MCF 10A (cell line): ENCODE data around the gene KRTAP10-5. TPM values are rescaled to one million over a fixed set of nuclear protein-coding genes. Genes with fewer than 3 reads are reported as not detected.

Experiments used
- BruUV-seq: library from RNA; stranded (reverse); fragments of 400-500 nt; replicated peaks from 2 replicates; lab custom pipeline; 2021; lab: Mats Ljungman, UMichigan
- CTCF ChIA-PET: fragments of 300-600 bp; sonication (Branson Sonifier 250); formaldehyde crosslinking; extraction: SDS; loops from one replicate; lab custom pipeline; 2021; ENCODE audit warnings: antibody characterized with exemption, inconsistent platforms; lab: Yijun Ruan, JAX
- POLR2A ChIA-PET: fragments of 300-600, 350-650 bp; sonication (Branson Sonifier 250); formaldehyde crosslinking; extraction: SDS; loops from one replicate; lab custom pipeline; 2020; ENCODE audit warnings: antibody characterized with exemption, inconsistent platforms; lab: Yijun Ruan, JAX
- DNase-seq: peaks from one replicate; pipeline ENCODE4 v3.0.0-alpha.2; 2018; ENCODE audit not compliant: unreplicated experiment
- H3K27ac Mint-ChIP-seq: one replicate; pipeline ENCODE4 v1.8.0; 2022; ENCODE audit warnings: mild to moderate bottlenecking, low read depth, mixed read lengths; ENCODE audit not compliant: unreplicated experiment
- H3K27me3 Mint-ChIP-seq: one replicate; pipeline ENCODE4 v1.8.0; 2022; ENCODE audit warnings: mixed read lengths; ENCODE audit not compliant: insufficient read depth, unreplicated experiment
- H3K36me3 Mint-ChIP-seq: one replicate; pipeline ENCODE4 v1.8.0; 2022; ENCODE audit warnings: mild to moderate bottlenecking, moderate library complexity, mixed read lengths; ENCODE audit not compliant: insufficient read depth, unreplicated experiment
- H3K4me1 Mint-ChIP-seq: one replicate; pipeline ENCODE4 v1.8.0; 2022; ENCODE audit warnings: mixed read lengths; ENCODE audit not compliant: insufficient read depth, unreplicated experiment
- H3K4me3 Mint-ChIP-seq: one replicate; pipeline ENCODE4 v1.8.0; 2022; ENCODE audit warnings: mild to moderate bottlenecking, moderate library complexity, mixed read lengths; ENCODE audit not compliant: unreplicated experiment
- H3K9me3 Mint-ChIP-seq: one replicate; pipeline ENCODE4 v1.8.0; 2022; ENCODE audit warnings: mixed read lengths; ENCODE audit not compliant: unreplicated experiment
- intact Hi-C: fragments of 100-400 bp; cut with micrococcal nuclease; formaldehyde crosslinking; loops from 2 replicates; pipeline ENCODE4 v1.14.1; 2022
- total RNA-seq: library from RNA; stranded (reverse); gene quantifications from 2 replicates; pipeline ENCODE4 v1.2.3, GENCODE V29; 2022
- TF ChIP-seq, protein P1 (sequence below): fragments of 200-600 bp; IDR thresholded peaks from one replicate; pipeline ENCODE4 v1.8.0; 2022; ENCODE audit warnings: antibody characterized with exemption, mild to moderate bottlenecking; ENCODE audit not compliant: unreplicated experiment

The KRTAP10-5 gene
- total RNA-seq, 1 experiment from 2014 or later: not detected

DNA sequence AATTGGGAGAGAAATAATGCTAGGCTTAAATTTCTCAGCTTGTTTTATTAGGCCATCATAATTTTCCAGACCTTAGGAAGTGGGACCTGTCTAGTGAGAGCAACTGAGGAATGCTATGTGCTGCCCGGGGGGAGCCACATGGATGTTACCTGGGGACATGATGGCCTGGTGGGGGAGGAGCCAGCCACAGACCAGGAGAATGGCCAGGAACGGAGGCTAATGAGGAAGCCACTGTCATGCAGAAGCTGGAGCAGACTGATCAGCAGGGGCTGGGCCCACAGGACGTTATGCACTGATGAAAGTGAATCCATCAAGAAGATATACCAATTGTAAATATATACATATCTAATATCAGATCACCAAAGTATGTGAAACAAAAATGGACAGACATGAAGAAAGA lies 35.8 kb downstream of the KRTAP10-5 start:
- intact Hi-C loops: no loop called here
- BruUV-seq: no TSS peak
- H3K4me3 Mint-ChIP-seq: no peak overlapping the region
- TF ChIP-seq, protein P1, sequence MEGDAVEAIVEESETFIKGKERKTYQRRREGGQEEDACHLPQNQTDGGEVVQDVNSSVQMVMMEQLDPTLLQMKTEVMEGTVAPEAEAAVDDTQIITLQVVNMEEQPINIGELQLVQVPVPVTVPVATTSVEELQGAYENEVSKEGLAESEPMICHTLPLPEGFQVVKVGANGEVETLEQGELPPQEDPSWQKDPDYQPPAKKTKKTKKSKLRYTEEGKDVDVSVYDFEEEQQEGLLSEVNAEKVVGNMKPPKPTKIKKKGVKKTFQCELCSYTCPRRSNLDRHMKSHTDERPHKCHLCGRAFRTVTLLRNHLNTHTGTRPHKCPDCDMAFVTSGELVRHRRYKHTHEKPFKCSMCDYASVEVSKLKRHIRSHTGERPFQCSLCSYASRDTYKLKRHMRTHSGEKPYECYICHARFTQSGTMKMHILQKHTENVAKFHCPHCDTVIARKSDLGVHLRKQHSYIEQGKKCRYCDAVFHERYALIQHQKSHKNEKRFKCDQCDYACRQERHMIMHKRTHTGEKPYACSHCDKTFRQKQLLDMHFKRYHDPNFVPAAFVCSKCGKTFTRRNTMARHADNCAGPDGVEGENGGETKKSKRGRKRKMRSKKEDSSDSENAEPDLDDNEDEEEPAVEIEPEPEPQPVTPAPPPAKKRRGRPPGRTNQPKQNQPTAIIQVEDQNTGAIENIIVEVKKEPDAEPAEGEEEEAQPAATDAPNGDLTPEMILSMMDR: no peak
- no peaks in the 10 kb centered on the region for H3K36me3 Mint-ChIP-seq
- POLR2A ChIA-PET: no interaction called here
- no peak for DNase-seq
- CTCF ChIA-PET: interaction anchor here (0.7 kb wide), 1 partner anchor 9 kb away, joined by 3 read pairs; no protein-coding TSS in a partner anchor
- H3K9me3 Mint-ChIP-seq: peaks cover 23% of the 10 kb centered on the region
- H3K27ac Mint-ChIP-seq: no peak overlapping the region
- peaks cover 26% of the 10 kb centered on the region for H3K27me3 Mint-ChIP-seq
- peaks cover 9% of the 10 kb centered on the region for H3K4me1 Mint-ChIP-seq

DNA sequence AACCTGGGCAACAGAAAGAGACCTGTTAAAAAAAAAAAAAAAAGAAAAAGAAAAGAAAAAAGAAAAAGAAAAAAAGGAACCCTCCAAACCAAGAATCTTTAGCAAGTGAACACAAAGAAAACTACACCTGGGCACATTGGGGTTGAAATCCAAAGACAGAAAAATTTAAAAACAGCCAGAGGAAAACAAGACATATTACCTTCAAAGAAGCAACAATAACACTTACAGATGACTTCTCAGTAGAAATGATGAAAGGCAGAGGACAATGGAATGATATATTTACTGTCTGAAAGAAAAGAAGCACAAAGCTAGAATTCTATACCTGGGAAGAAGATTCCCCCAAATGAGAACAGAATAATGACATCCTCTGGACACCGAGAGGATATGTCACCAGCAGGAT lies 37.7 kb downstream of the KRTAP10-5 start:
- ChIA-PET POLR2A (no interaction called here), CTCF (no interaction called here)
- no peak overlapping the region for H3K4me3 Mint-ChIP-seq
- peaks cover 5% of the 10 kb centered on the region for H3K4me1 Mint-ChIP-seq
- intact Hi-C loops: no loop called here
- TF ChIP-seq, protein P1: no peak
- H3K9me3 Mint-ChIP-seq: peaks cover 20% of the 10 kb centered on the region
- no TSS peak for BruUV-seq
- no peak overlapping the region for H3K27ac Mint-ChIP-seq
- no peaks in the 10 kb centered on the region for H3K36me3 Mint-ChIP-seq
- DNase-seq: no peak
- H3K27me3 Mint-ChIP-seq: peaks cover 23% of the 10 kb centered on the region

DNA sequence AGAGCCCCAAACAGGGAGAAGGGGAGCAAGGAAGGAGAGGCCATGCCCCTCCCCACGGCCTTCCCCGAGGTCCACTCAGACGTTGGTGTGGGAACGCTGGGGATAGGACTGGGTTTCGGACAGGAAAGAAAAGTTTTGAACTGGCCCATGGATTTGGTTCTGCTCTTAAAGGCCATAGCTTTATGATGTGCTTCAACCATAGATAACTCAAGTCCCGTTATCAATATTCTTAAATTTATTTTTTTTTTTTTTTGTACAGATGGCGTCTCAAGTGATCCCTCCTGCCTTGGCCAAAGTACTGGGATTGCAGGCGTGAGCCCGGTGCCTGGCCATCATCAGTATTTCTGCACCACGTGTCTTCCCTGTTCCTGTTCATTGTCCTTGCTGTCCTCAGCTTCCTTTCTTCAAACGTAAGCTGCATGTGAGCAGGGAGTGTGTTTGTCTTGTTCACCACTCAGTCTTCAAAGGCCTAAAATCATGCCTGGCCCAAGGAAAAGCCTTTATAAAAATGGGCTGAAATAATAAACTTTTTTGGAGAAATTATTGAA lies 39.6 kb downstream of the KRTAP10-5 start:
- intact Hi-C loops: no loop called here
- no peak for DNase-seq
- H3K27me3 Mint-ChIP-seq: peaks cover 13% of the 10 kb centered on the region
- no peaks in the 10 kb centered on the region for H3K36me3 Mint-ChIP-seq
- no peak overlapping the region for H3K4me3 Mint-ChIP-seq
- peaks cover 5% of the 10 kb centered on the region for H3K9me3 Mint-ChIP-seq
- CTCF ChIA-PET: interaction anchor here (0.5 kb wide), 1 partner anchor 1561 kb away, joined by 3 read pairs; no protein-coding TSS in a partner anchor
- POLR2A ChIA-PET: no interaction called here
- peaks cover 5% of the 10 kb centered on the region for H3K4me1 Mint-ChIP-seq
- no TSS peak for BruUV-seq
- TF ChIP-seq, protein P1: no peak
- H3K27ac Mint-ChIP-seq: no peak overlapping the region

DNA sequence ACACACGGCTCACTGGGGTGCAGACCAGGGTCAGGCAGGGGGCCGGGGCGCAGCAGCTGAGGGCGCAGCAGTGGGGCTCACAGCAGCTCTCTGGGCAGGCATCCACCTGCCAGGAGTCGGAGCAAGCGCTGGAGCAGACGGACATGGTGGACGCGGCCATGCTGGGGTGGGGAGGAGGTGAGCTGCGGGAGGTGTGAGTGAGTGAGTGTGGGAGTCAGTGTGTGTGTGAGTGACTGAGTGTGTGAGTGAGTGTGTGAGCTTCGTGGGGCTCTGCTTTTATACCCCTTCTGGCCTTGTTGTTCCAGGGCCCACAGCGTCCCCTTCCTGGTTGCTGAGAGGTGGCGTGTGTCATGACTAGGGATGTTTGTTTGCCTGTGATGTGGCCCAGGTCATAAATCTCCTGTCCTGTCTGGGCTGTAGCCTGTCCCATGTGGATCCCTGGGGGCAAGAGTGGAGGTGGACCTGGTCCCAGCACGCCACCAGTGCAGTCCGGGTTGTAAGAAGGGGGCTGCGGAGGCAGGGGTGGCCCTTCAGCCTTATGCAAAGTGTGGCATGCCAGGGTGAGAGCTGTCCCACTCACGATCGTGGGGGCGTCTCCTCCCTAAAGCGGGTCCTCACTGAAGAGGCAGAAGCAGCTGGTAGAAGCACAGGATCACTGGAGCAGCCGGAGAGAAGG lies 40.3 kb downstream of the KRTAP10-5 start, which contains the start of gene KRTAP10-1:
Gene KRTAP10-1 (minus strand): TSS at position 205 of the 676 bp plus-strand sequence. CDS start 45 bp downstream, at position 160.
- no peak for DNase-seq
- BruUV-seq: no TSS peak
- H3K36me3 Mint-ChIP-seq: no peaks in the 10 kb centered on the region
- TF ChIP-seq, protein P1: no peak
- ChIA-PET CTCF (no interaction called here), POLR2A (no interaction called here)
- H3K27me3 Mint-ChIP-seq: peaks cover 15% of the 10 kb centered on the region
- peaks cover 5% of the 10 kb centered on the region for H3K4me1 Mint-ChIP-seq
- H3K4me3 Mint-ChIP-seq: no peak within 1 kb of the TSS
- intact Hi-C loops: no loop called here
- no peak within 1 kb of the TSS for H3K27ac Mint-ChIP-seq
- H3K9me3 Mint-ChIP-seq: no peaks in the 10 kb centered on the region
